Glomerular endothelial cell (primary cell): ENCODE measurements around the gene TRIM54. TPM values are rescaled to one million over a fixed set of nuclear protein-coding genes. Genes with fewer than 3 reads are reported as not detected.
"Not testable (repeated sequence)": the region's sequence is repeated elsewhere in the genome, so short reads cannot be mapped to it uniquely, and the experiment has no call there.

Source experiments
- DNase-seq: peaks from one replicate; pipeline ENCODE4 v3.0.0-alpha.2; 2011; ENCODE audit warnings: low read depth, low spot score; ENCODE audit errors: extremely low read depth
- total RNA-seq: library from RNA; depleted of rRNA; stranded (reverse); fragments of >200 nt; gene quantifications from 2 replicates; pipeline ENCODE4 v1.2.3, GENCODE V29; 2015

Gene TRIM54
- total RNA-seq, 1 donor from 2014 or later = 0.12 TPM

GRCh38 chr2:27256855-27257454 is 25.3 kb upstream of the TRIM54 start:
- DNase-seq = no peak

DNA sequence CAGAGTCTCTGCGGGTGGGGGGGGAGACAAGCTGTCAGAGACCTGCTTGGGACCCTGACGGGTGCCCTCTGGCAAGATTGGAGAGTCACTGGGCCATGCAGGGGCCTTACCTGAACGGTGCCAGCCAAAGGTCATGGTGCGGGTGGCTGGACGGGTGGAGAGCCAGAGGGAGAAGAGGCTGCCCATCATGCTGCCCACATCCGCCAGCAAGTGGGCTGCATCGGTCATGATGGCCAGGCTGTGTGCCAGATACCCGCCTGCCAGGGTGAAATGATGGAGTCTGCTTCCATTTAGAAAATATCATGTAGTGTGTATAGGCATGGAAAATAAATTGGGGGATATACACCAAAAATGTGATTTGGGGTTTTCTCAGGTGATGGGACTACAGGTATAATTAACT is 24.2 kb upstream of the TRIM54 start:
- no peak for DNase-seq

- no peak for DNase-seq
Observed at GRCh38 chr2:27261241-27261925, 20.8 kb upstream of the TRIM54 start.

- no peak for DNase-seq
Observed at GRCh38 chr2:27261926-27262298, 20.3 kb upstream of the TRIM54 start.

- no peak for DNase-seq
Observed at GRCh38 chr2:27262379-27263286, 19.6 kb upstream of the TRIM54 start, which contains the start of gene SLC30A3. SLC30A3 (minus strand) TSS chr2:27263047; CDS start chr2:27262906, 141 bp downstream.

DNA sequence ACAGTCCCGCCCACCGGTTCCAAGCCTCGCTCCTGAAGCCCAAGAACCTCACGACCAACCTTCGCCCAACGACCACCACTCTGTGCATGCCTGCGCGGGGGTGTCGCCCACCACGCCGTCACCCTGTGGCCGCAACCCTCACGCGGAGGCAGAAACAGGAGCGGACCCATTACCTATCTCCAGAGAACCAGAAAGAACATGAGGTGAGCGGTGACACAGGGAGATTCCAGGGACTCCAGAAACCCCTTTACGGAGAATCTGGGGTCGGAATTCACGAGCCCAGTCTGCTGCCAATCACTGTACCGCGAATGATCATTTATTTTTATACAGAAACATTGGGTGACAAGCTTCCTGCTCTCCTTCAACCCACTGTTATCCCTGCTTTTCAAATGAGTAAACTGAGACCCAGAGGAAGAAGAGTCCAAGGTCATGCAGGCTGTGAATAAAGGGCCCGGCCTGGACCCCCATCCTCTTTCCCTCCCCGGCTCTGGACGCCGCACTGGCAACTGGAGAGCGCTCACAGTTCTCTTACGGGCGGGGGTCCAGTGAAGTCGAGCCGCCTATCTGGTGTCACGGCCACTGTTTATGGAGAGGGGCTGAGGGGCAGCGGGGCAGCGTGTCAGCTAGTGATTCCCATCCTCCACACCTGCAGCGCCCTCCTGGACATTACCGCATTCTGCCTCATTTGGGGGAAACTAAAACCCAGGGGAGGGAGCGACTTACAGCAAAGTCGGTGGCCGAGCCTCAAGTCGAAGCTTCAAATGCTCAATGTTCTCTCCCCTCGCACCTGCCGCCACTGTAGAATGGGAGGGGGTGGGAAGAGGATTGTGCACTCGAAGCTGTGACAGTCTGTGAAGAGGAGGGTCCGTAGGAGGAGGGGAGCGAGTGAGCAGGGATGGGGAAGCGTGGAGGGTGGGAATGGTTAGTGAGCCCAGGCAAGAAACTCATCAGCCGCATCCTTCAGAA is 18.7 kb upstream of the TRIM54 start:
- DNase-seq = no peak

- no peak for DNase-seq
Observed at GRCh38 chr2:27264253-27264752, 17.9 kb upstream of the TRIM54 start.

- no peak for DNase-seq
Observed at GRCh38 chr2:27264753-27265535, 17.3 kb upstream of the TRIM54 start.

DNA sequence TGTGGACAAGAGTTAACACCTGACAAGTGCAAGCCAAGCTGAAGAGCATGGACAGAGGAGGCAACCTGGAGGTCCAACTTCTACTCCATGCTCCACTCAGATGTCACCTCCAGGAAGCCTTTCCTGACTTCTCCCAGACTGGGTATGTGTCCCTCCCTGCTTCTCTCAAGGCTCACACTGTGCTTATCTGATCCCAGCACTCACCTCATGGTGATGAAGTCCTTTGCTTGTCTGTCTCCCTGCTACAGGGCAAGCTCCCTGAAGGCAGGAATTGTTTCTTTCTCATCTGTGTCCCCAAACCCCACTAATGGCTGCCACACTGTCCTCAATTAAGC is 16.7 kb upstream of the TRIM54 start:
- no peak for DNase-seq

GRCh38 chr2:27268296-27268695 is 13.9 kb upstream of the TRIM54 start:
- not testable (repeated sequence) for DNase-seq

DNA sequence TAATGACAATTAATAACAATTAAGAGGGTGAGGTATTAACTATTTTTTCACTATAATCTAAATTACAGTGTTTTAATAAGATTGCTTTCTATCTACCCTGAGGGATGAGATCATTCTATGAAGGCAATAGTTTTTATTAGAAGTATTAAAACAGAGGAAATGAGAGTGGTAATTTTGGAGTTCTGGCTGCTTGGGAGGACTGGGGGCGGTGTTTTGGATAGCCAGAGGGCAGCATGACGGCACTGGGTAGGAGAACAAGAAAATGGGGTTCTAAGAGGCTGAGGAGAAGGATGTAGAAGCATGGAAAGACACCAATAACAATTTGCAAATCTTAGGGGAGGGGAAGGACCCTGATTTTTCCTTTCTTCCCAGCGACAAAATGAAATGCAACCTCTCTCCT is 12.1 kb upstream of the TRIM54 start:
- DNase-seq = no peak

DNA sequence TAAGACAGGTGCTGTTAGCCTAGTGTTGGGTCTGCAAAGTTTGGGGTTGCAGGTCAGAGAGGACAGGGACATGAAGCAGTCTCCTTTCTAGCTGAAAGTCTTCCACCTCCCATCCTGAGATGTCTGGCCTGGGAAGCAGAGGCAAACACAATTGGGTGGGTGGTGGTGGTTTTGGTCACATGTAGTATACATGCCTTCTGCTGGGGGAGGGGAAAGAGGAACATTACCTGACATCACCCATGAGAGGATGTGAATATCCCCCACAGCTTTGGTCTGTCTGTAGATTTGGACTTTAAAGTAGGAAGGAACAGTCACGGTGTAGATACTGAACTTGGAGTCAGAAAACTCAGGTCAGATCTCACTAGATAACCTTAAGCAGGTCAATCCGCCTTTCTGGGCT is 11.6 kb upstream of the TRIM54 start:
- no peak for DNase-seq

GRCh38 chr2:27271631-27272340 is 10.4 kb upstream of the TRIM54 start:
- DNase-seq = no peak

- not testable (repeated sequence) for DNase-seq
Observed at GRCh38 chr2:27272537-27273522, 9.4 kb upstream of the TRIM54 start.

DNA sequence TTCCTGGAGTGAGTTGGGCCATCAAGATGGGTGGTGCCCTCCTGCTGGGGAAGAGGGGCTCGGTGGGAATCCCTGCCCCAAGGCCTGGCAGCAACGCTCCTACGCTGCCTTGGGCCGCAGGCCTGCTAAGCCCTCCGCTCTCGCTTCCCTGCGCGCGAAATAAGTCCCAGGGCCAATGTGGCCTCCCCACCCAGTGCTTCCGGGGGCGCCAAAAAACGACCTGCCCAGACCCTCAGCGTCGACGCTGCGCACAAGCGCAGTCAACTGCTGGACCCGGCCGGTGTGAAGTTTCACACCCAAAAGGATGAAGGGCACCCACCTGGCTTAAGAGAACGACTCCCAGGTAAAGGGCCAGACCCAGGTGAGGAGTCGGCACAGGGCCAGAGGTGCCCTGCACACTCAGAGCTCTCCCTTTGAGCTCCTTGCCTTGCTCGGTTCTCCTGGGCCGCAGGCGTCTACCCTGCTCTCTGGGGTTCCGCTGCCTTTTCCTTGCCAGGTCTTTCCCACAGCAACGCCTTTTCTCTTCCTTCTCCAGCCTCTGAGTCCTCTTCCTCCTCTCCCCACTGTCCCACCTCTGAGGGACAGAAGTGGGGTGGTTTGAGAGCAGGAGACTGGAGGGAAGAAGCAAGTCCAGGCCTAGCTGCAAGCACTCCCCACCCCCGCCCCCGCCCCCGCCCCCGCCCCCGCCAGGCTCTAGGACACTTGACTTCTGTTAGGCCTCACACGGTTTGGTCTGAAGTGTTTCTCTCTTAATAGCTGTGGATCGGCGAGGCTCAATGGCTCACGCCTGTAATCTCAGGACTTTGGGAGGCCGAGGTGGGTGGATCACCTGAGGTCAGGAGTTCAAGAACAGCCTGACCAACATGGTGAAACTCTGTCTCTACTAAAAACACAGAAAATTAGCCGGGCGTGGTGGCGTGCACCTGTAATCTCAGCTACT is 6.7 kb upstream of the TRIM54 start, which contains the start of gene DNAJC5G:
TSS of gene DNAJC5G (plus strand) at position 223 of the 940 bp plus-strand sequence. CDS start 1,296 bp downstream, outside the sequence.
- no peak for DNase-seq

DNA sequence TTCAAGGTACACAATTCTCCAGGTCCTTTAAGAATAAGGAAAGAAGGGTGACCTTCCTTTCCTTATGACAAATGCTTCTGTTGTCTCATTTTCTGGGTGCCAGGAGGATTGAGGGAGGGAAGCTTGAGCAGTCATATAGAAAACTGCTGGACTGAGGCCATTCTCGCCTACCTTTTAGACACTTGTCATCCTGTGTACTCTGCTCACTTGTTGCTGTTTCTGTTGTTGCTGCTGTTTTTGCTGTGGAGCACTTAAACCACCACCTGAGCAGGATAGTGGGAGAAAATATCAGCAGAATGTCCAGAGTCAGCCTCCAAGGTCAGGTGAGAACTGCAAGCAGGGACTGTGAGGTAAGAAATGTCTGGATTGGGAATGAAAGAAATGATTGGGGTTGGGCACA is 4.2 kb upstream of the TRIM54 start:
- no peak for DNase-seq
